Gastrocnemius medialis (tissue), 4 donors: ENCODE measurements around the gene SGCA. TPM values are rescaled to one million over a fixed set of nuclear protein-coding genes. Genes with fewer than 3 reads are reported as not detected.

Experiments used
- ATAC-seq, 2 donors: fragments of 150-250 bp; one replicate each; pipeline ENCODE4 v1.9.1; 2016
- DNase-seq, 2 donors: peaks; one replicate each; pipeline ENCODE4 v3.0.0-alpha.2; 2019
- H3K27ac ChIP-seq, 4 donors: fragments of 200-600 bp; sonication (generic); 1 replicate in 1 of 4; 2 replicates in 3 of 4; pipeline ENCODE4 v1.5.1; 2016 to 2018; ENCODE audit warnings: mild to moderate bottlenecking in 2 of 4, moderate library complexity in 1 of 4
- H3K27me3 ChIP-seq, 3 donors: fragments of 200-600 bp; sonication (generic) in 2 of 3; 1 replicate in 1 of 3; 2 replicates in 2 of 3; pipeline versions ENCODE4 v1.5.1 to v1.6.0; 2016 to 2019; ENCODE audit warnings: mild to moderate bottlenecking in 1 of 3, moderate library complexity in 1 of 3
- H3K36me3 ChIP-seq, 2 donors: fragments of 200-600 bp; sonication (generic) in 1 of 2; one replicate each; pipeline ENCODE4 v1.5.1; 2017 to 2018
- H3K4me1 ChIP-seq, 2 donors: fragments of 200-600 bp; sonication (generic) in 1 of 2; one replicate each; pipeline ENCODE4 v1.5.1; 2016 to 2017; ENCODE audit warnings: mild to moderate bottlenecking in 2 of 2
- H3K4me3 ChIP-seq, 4 donors: fragments of 200-600 bp; sonication (generic) in 3 of 4; 1 replicate in 1 of 4; 2 replicates in 3 of 4; pipeline ENCODE4 v1.5.1; 2016 to 2019; ENCODE audit warnings: mild to moderate bottlenecking in 2 of 4
- H3K9me3 ChIP-seq, 3 donors: fragments of 200-600 bp; sonication (generic) in 2 of 3; 1 replicate in 1 of 3; 2 replicates in 2 of 3; pipeline ENCODE4 v1.5.1; 2016 to 2019
- POLR2A ChIP-seq, 2 donors: fragments of 450-650 bp; IDR thresholded peaks; one replicate each; pipeline ENCODE4 v1.6.1; 2017; ENCODE audit warnings: antibody characterized with exemption in 2 of 2, mild to moderate bottlenecking in 2 of 2, moderate library complexity in 2 of 2
- in situ Hi-C, 4 donors: fragments of 200-750 bp; cut with MboI; loops; one replicate each; pipeline versions ENCODE4 v1.15.0 to v1.8.0; 2017; ENCODE audit warnings: low sequenced_read_pairs in 4 of 4
- intact Hi-C: fragments of 100-400 bp; cut with DNase I; formaldehyde crosslinking; loops from one replicate; pipeline ENCODE4 v1.15.1; 2023; ENCODE audit warnings: low total_unique reads
- total RNA-seq, 4 donors: library from RNA; depleted of rRNA; stranded (reverse); fragments of >200 nt; gene quantifications; one replicate each; pipeline versions ENCODE4 v1.1.0 to v1.2.3, GENCODE V29; 2016
- TF ChIP-seq, protein P1 (sequence below), 5 experiments: fragments of 450-650 bp in 3 of 5; fragments of 200-600 bp in 2 of 5; sonication (generic) in 2 of 5; IDR thresholded peaks in 4 of 5; conservative IDR thresholded peaks in 1 of 5; 1 replicate in 4 of 5; 2 replicates in 1 of 5; pipeline ENCODE4 v1.5.1; 2016 to 2019; ENCODE audit warnings: antibody characterized with exemption in 5 of 5, mild to moderate bottlenecking in 3 of 5, moderate library complexity in 3 of 5

SGCA gene
- total RNA-seq, 4 donors from 2014 or later, result 227 to 385 (median 292) TPM

DNA sequence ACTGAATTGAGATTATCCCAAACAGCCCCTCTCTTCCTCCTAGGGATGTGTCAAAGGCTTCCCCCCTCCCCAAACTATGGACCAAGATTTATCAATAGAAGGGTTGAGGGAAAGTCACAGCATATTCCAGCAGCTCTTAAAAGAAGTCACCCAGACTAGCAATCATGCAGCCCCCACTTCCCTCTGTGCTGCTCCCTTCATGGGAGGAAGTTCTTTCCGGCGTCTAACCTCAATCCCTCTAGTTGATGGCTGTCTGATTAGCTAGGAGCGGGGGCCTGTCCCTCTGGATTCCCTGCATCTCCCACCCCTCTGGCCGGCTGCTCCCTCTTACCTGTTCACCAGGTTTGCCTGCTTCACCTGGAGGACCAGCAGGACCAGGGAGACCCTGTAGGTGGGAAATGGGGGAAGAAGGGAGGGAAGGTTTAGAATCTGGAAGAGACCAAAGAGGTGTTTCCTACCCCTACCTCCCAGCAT is 26.4 kb downstream of the SGCA start:
- no peak for ATAC-seq
- H3K9me3 ChIP-seq, result no peaks in the 10 kb centered on the region
- no peaks in the 10 kb centered on the region for H3K36me3 ChIP-seq
- intact Hi-C loops (no loop called here), in situ Hi-C loops (no loop called here)
- DNase-seq, result no peak
- H3K27ac ChIP-seq, result no peak overlapping the region
- H3K4me1 ChIP-seq, result no peaks in the 10 kb centered on the region
- H3K27me3 ChIP-seq, result no peaks in the 10 kb centered on the region
- no peak overlapping the region for H3K4me3 ChIP-seq
- no peak for TF ChIP-seq POLR2A (IDR thresholded peaks at IDR 0.05)
- TF ChIP-seq, protein P1, sequence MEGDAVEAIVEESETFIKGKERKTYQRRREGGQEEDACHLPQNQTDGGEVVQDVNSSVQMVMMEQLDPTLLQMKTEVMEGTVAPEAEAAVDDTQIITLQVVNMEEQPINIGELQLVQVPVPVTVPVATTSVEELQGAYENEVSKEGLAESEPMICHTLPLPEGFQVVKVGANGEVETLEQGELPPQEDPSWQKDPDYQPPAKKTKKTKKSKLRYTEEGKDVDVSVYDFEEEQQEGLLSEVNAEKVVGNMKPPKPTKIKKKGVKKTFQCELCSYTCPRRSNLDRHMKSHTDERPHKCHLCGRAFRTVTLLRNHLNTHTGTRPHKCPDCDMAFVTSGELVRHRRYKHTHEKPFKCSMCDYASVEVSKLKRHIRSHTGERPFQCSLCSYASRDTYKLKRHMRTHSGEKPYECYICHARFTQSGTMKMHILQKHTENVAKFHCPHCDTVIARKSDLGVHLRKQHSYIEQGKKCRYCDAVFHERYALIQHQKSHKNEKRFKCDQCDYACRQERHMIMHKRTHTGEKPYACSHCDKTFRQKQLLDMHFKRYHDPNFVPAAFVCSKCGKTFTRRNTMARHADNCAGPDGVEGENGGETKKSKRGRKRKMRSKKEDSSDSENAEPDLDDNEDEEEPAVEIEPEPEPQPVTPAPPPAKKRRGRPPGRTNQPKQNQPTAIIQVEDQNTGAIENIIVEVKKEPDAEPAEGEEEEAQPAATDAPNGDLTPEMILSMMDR (IDR thresholded peaks at IDR 0.05 in 4 of 5, conservative IDR thresholded peaks at IDR 0.05 in 1 of 5), result no peak

DNA sequence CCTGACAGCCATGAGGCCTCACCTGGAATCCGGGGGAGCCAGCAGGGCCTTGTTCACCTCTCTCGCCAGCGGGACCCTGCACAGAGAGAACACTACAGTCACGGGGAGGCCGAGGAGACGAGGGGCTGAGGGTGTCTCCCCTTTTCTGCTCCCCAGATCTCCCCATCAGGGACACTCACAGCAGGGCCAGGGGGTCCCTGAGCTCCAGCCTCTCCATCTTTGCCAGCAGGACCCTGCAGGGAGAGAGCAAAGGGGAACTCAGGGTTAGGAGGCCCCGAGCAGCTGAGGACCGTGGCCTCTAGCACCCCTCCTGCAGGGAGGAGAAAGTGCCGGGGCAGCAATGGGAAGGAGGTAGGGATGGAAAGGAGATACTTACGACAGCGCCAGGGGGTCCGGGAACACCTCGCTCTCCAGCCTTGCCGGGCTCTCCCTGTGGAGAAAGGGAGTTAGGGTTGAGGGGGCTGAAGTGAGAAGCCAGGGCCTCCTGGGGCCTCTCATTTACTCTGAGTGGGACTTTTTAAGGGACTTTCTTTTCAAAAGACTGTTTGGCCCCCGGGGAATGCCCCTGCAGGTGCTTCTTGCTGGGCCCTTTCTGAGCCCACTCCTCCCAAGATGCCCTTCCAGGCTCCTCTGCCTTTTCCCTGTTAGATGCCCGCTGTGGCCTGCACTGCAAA is 26.9 kb downstream of the SGCA start:
- intact Hi-C loops (no loop called here), in situ Hi-C loops (no loop called here)
- no peak for ATAC-seq
- Histone ChIP-seq H3K27me3 (no peaks in the 10 kb centered on the region), H3K27ac (no peak overlapping the region), H3K4me1 (no peaks in the 10 kb centered on the region), H3K4me3 (no peak overlapping the region), H3K36me3 (no peaks in the 10 kb centered on the region), H3K9me3 (no peaks in the 10 kb centered on the region)
- no peak for DNase-seq
- no peak for TF ChIP-seq POLR2A (IDR thresholded peaks at IDR 0.05)
- TF ChIP-seq, protein P1 (IDR thresholded peaks at IDR 0.05 in 4 of 5, conservative IDR thresholded peaks at IDR 0.05 in 1 of 5), result no peak

DNA sequence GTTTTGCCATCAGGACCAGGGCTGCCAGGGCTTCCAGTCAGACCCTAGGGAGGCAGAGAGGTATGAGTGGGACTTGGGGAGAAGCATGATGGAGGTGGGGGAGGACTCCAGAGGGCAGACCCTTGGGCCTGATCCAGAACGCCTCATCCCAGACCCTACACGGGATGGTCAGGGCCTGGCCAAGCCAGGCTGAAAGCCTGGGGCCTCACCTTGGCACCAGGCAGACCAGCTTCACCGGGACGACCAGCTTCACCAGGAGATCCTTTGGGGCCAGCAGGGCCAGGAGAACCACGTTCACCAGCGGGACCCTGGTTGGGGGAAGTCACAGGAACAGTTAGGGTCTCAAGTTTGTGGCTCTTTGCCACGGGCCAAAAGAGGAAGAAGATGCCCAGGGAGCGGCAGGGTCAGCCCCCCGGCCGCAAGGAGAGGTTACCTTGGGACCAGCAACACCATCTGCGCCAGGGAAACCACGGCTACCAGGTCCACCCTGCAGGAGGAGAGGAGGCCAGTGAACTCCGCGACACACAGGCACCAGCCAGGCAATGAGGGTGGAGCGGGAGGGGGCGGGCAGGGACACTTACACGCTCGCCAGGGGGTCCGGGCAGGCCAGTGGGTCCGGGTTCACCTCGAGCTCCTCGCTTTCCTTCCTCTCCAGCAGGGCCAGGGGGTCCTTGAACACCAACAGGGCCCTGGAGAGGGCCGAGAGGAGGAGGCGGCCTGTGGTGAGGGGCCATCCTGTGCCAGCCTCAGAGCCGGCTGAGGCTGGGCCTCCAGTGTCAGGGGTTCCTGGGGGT is 28.5 kb downstream of the SGCA start:
- Histone ChIP-seq H3K27me3 (no peaks in the 10 kb centered on the region), H3K27ac (no peak overlapping the region), H3K4me3 (no peak overlapping the region), H3K9me3 (no peaks in the 10 kb centered on the region), H3K36me3 (no peaks in the 10 kb centered on the region), H3K4me1 (no peaks in the 10 kb centered on the region)
- ATAC-seq (no peak), DNase-seq (no peak)
- TF ChIP-seq, protein P1 (IDR thresholded peaks at IDR 0.05 in 4 of 5, conservative IDR thresholded peaks at IDR 0.05 in 1 of 5), result no peak
- no peak for TF ChIP-seq POLR2A (IDR thresholded peaks at IDR 0.05)
- in situ Hi-C loops (no loop called here), intact Hi-C loops (no loop called here)

DNA sequence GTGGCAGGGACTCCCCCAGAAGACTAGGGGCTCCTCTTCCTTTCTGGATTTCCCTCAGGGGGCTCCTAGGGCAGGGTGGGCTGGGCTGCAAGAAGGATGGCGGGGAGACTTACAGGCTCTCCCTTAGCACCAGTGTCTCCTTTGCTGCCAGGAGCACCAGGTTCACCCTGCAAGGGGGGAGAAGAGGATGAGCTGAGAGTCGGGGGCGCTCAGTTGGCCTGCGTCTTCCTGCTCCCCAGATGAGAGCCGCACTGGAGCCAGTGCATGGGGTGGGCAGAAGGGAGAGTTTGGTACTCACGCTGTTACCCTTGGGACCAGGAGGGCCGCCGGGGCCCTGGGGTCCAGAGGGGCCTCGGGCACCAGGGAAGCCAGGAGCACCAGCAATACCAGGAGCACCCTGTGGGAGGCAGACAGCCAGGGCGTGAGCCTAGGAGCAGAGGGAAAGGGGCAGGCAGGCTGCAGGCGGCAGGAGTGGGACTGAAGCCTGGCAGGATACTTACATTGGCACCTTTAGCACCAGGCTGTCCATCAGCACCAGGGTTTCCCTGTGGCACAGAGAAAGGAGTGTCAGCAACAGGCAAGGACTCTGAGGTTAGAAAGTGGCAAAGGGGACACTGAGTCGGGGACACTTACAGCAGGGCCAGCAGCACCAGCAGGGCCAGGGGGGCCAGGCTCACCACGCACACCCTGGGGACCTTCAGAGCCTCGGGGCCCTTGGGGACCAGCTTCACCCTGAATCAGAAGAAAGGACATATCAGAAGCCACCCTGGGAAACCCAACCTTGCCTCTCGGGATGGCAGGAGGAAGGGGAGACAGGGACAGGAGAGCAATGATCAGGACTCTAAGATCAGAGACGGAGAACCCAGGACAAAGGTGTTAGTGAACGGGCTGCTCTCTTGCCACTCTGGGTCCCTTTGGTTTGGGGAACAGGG is 29.4 kb downstream of the SGCA start:
- ATAC-seq, result no peak
- H3K9me3 ChIP-seq, result no peaks in the 10 kb centered on the region
- TF ChIP-seq, protein P1 (IDR thresholded peaks at IDR 0.05 in 4 of 5, conservative IDR thresholded peaks at IDR 0.05 in 1 of 5), result no peak
- no peak for TF ChIP-seq POLR2A (IDR thresholded peaks at IDR 0.05)
- peaks cover 0 to 2% (median 0%) of the 10 kb centered on the region in 3 donors for H3K27me3 ChIP-seq
- H3K4me3 ChIP-seq, result no peak overlapping the region
- peaks cover 0 to 4% of the 10 kb centered on the region in 2 donors for H3K4me1 ChIP-seq
- intact Hi-C loops, result no loop called here
- H3K27ac ChIP-seq, result no peak overlapping the region
- H3K36me3 ChIP-seq, result no peaks in the 10 kb centered on the region
- in situ Hi-C loops, result no loop called here
- no peak for DNase-seq
